A673 (cell line): Measurements from ENCODE around the gene ORC1.

Experiments
- CTCF ChIP-seq: fragments of 300-800, 200-600 bp; sonication (generic); conservative IDR thresholded peaks from 2 replicates; pipeline ENCODE4 v1.5.1; 2017; ENCODE audit warnings: low read depth, mild to moderate bottlenecking, antibody characterized with exemption, low read length, moderate library complexity, mixed read lengths
- EZH2 ChIP-seq: fragments of 200-600 bp; sonication (generic); IDR thresholded peaks from 2 replicates; pipeline ENCODE4 v1.6.1; 2017; ENCODE audit warnings: borderline replicate concordance, low read depth, mild to moderate bottlenecking, mixed read lengths, antibody characterized with exemption, low read length; ENCODE audit not compliant: poor library complexity, severe bottlenecking

GRCh38 chr1:52399629-52400028, 4.6 kb downstream of the ORC1 start:
- TF ChIP-seq CTCF (no peak), EZH2 (no peak)
